Activated CD4-positive, alpha-beta memory T cell treated with anti-CD3 and anti-CD28 coated beads for 36 hours (primary cell): ENCODE measurements around the gene IFNK. TPM values are rescaled to one million over a fixed set of nuclear protein-coding genes. Genes with fewer than 3 reads are reported as not detected.

Source experiments
- CTCF ChIA-PET: fragments of 350-600 bp; sonication (Branson Sonifier 250); formaldehyde crosslinking; loops from one replicate; lab custom pipeline; 2021; ENCODE audit warnings: antibody characterized with exemption, inconsistent platforms; lab: Charles Lee
- POLR2A ChIA-PET: fragments of 350-600 bp; sonication (Branson Sonifier 250); formaldehyde crosslinking; loops from one replicate; lab custom pipeline; 2021; ENCODE audit warnings: antibody characterized with exemption; lab: Charles Lee
- DNase-seq: peaks from one replicate; pipeline ENCODE4 v3.0.0-alpha.2; 2020
- H3K27ac Mint-ChIP-seq: one replicate; pipeline ENCODE4 v1.8.0; 2021; ENCODE audit warnings: mixed read lengths
- H3K27me3 Mint-ChIP-seq: one replicate; pipeline ENCODE4 v1.8.0; 2021; ENCODE audit warnings: mixed read lengths
- H3K36me3 Mint-ChIP-seq: one replicate; pipeline ENCODE4 v1.8.0; 2021; ENCODE audit warnings: mixed read lengths
- H3K4me1 Mint-ChIP-seq: one replicate; pipeline ENCODE4 v1.8.0; 2021; ENCODE audit warnings: low read depth, mixed read lengths
- H3K4me3 Mint-ChIP-seq: one replicate; pipeline ENCODE4 v1.8.0; 2021; ENCODE audit warnings: mild to moderate bottlenecking, mixed read lengths
- H3K9me3 Mint-ChIP-seq: one replicate; pipeline ENCODE4 v1.8.0; 2021; ENCODE audit warnings: mixed read lengths
- intact Hi-C: fragments of 100-400 bp; cut with micrococcal nuclease; formaldehyde crosslinking; loops from one replicate; pipeline ENCODE4 v1.15.1; 2023
- total RNA-seq, 2 experiments: library from RNA; stranded (reverse); gene quantifications; one replicate each; pipeline ENCODE4 v1.2.3, GENCODE V29; 2021

IFNK gene
- total RNA-seq, 2 experiments from 2014 or later, result not detected

GRCh38 chr9:27566118-27566517 is 42.0 kb downstream of the IFNK start:
- Mint-ChIP-seq H3K4me3 (no peak overlapping the region), H3K27me3 (no peaks in the 10 kb centered on the region), H3K9me3 (no peaks in the 10 kb centered on the region), H3K27ac (no peak overlapping the region), H3K36me3 (peaks cover 18% of the 10 kb centered on the region), H3K4me1 (peaks cover 13% of the 10 kb centered on the region)
- CTCF ChIA-PET, result interaction anchor here (1.8 kb wide), 2 partner anchors 37 to 233 kb away, joined by 4 to 7 read pairs; partner anchors contain the start of gene MOB3B
- no peak for DNase-seq
- intact Hi-C loops, result no loop called here
- POLR2A ChIA-PET, result no interaction called here

- Mint-ChIP-seq H3K4me3 (no peak overlapping the region), H3K9me3 (no peaks in the 10 kb centered on the region), H3K36me3 (peaks cover 15% of the 10 kb centered on the region), H3K27ac (no peak overlapping the region), H3K27me3 (no peaks in the 10 kb centered on the region), H3K4me1 (peaks cover 29% of the 10 kb centered on the region)
- DNase-seq, result no peak
- ChIA-PET CTCF (interaction anchor here (0.6 to 1.2 kb wide), 2 partner anchors 40 to 174 kb away, joined by 3 read pairs; partner anchors contain the start of gene MOB3B), POLR2A (no interaction called here)
- intact Hi-C loops, result no loop called here
These were observed 45.3 kb downstream of the IFNK start for GRCh38 chr9:27569406-27569805.

GRCh38 chr9:27571011-27571410 is 46.9 kb downstream of the IFNK start:
- H3K27ac Mint-ChIP-seq, result no peak overlapping the region

GRCh38 chr9:27572061-27572460 is 48.0 kb downstream of the IFNK start:
- Mint-ChIP-seq H3K9me3 (no peaks in the 10 kb centered on the region), H3K27me3 (no peaks in the 10 kb centered on the region), H3K27ac (peak overlapping the region; percentile 100), H3K4me3 (peak overlapping the region; percentile 92), H3K36me3 (peaks cover 8% of the 10 kb centered on the region), H3K4me1 (peaks cover 29% of the 10 kb centered on the region)
- no peak for DNase-seq
- intact Hi-C loops, result loop anchor here (2.0 kb wide), 1 partner anchor 625 kb away; the partner anchor contains the start of gene PLAA
- POLR2A ChIA-PET, result interaction anchor here (0.9 to 1.5 kb wide), 2 partner anchors 11 to 13 kb away, joined by 3 read pairs; no protein-coding TSS in a partner anchor
- CTCF ChIA-PET, result interaction anchor here (0.6 to 1.0 kb wide), 2 partner anchors 13 to 43 kb away, joined by 3 to 5 read pairs; partner anchors contain the start of gene MOB3B

More at GRCh38 chr9:27571011-27571410, 46.9 kb downstream of the IFNK start:
- DNase-seq, result no peak
- Mint-ChIP-seq H3K4me1 (peaks cover 32% of the 10 kb centered on the region), H3K36me3 (peaks cover 13% of the 10 kb centered on the region), H3K4me3 (no peak overlapping the region), H3K27me3 (no peaks in the 10 kb centered on the region), H3K9me3 (no peaks in the 10 kb centered on the region)
- CTCF ChIA-PET, result interaction anchor here (1.0 kb wide), 1 partner anchor 42 kb away, joined by 3 read pairs; the partner anchor contains the start of gene MOB3B
- intact Hi-C loops, result no loop called here
- POLR2A ChIA-PET, result no interaction called here

GRCh38 chr9:27572566-27572917 is 48.5 kb downstream of the IFNK start:
- CTCF ChIA-PET, result interaction anchor here (0.6 kb wide), 1 partner anchor 12 kb away, joined by 5 read pairs; no protein-coding TSS in a partner anchor
- peak; percentile 80 for DNase-seq
- Mint-ChIP-seq H3K27ac (peak overlapping the region; percentile 100), H3K27me3 (no peaks in the 10 kb centered on the region), H3K36me3 (peaks cover 8% of the 10 kb centered on the region), H3K9me3 (no peaks in the 10 kb centered on the region), H3K4me3 (peak overlapping the region; percentile 92), H3K4me1 (peaks cover 29% of the 10 kb centered on the region)
- POLR2A ChIA-PET, result interaction anchor here (0.7 to 1.5 kb wide), 4 partner anchors 11 to 43 kb away, joined by 3 to 4 read pairs (median 3); partner anchors contain the start of gene MOB3B
- intact Hi-C loops, result loop anchor here (2.0 kb wide), 1 partner anchor 626 kb away; the partner anchor contains the start of gene PLAA

- Mint-ChIP-seq H3K27ac (peak within 1 kb of the TSS; percentile 100), H3K4me1 (peaks cover 29% of the 10 kb centered on the region), H3K36me3 (peaks cover 7% of the 10 kb centered on the region), H3K9me3 (peaks cover 2% of the 10 kb centered on the region), H3K27me3 (no peaks in the 10 kb centered on the region), H3K4me3 (peak within 1 kb of the TSS; percentile 92)
- POLR2A ChIA-PET, result interaction anchor here (0.7 to 1.5 kb wide), 4 partner anchors 12 to 44 kb away, joined by 3 to 4 read pairs (median 3); partner anchors contain the start of gene MOB3B
- CTCF ChIA-PET, result interaction anchor here (1.0 kb wide), 1 partner anchor 44 kb away, joined by 4 read pairs; no protein-coding TSS in a partner anchor
- peak; percentile 91 for DNase-seq
- intact Hi-C loops, result loop anchor here (1.0 to 2.0 kb wide), 5 partner anchors 44 to 681 kb away; partner anchors contain the start of genes CAAP1, IFT74, MOB3B and PLAA
These were observed 49.0 kb downstream of the IFNK start, which contains the start of gene C9orf72 for GRCh38 chr9:27572918-27573633. C9orf72 (minus strand) TSS chr9:27573481; CDS start chr9:27567120, 6,361 bp downstream.

GRCh38 chr9:27573634-27574590 is 49.8 kb downstream of the IFNK start:
- Mint-ChIP-seq H3K4me3 (peak overlapping the region; percentile 91), H3K36me3 (peaks cover 7% of the 10 kb centered on the region), H3K27me3 (no peaks in the 10 kb centered on the region), H3K9me3 (peaks cover 8% of the 10 kb centered on the region), H3K27ac (peak overlapping the region; percentile 100), H3K4me1 (peaks cover 29% of the 10 kb centered on the region)
- CTCF ChIA-PET, result interaction anchor here (1.0 kb wide), 1 partner anchor 45 kb away, joined by 4 read pairs; no protein-coding TSS in a partner anchor
- intact Hi-C loops, result loop anchor here (1.0 to 2.0 kb wide), 5 partner anchors 45 to 682 kb away; partner anchors contain the start of genes CAAP1, IFT74, MOB3B and PLAA
- peak; percentile 97 for DNase-seq
- POLR2A ChIA-PET, result interaction anchor here (0.9 to 1.5 kb wide), 2 partner anchors 14 to 15 kb away, joined by 3 to 4 read pairs; no protein-coding TSS in a partner anchor

Other genes with a start within 250 kb of the IFNK start
- not detected for gene EQTN, start 227.1 kb upstream of the IFNK start, total RNA-seq
- under 1 TPM; 0.34 to 0.38 TPM for gene MOB3B, start 5.5 kb downstream of the IFNK start, total RNA-seq
- gene C9orf72, start 49.2 kb downstream of the IFNK start, total RNA-seq, result 10 to 100 TPM; 10.2 to 10.7 TPM